ENCODE results near the gene LAMB1. TPM values are rescaled to one million over a fixed set of nuclear protein-coding genes. Genes with fewer than 3 reads are reported as not detected.

LAMB1 gene
- total RNA-seq, 1 experiment from 2014 or later: 101 TPM

DNA sequence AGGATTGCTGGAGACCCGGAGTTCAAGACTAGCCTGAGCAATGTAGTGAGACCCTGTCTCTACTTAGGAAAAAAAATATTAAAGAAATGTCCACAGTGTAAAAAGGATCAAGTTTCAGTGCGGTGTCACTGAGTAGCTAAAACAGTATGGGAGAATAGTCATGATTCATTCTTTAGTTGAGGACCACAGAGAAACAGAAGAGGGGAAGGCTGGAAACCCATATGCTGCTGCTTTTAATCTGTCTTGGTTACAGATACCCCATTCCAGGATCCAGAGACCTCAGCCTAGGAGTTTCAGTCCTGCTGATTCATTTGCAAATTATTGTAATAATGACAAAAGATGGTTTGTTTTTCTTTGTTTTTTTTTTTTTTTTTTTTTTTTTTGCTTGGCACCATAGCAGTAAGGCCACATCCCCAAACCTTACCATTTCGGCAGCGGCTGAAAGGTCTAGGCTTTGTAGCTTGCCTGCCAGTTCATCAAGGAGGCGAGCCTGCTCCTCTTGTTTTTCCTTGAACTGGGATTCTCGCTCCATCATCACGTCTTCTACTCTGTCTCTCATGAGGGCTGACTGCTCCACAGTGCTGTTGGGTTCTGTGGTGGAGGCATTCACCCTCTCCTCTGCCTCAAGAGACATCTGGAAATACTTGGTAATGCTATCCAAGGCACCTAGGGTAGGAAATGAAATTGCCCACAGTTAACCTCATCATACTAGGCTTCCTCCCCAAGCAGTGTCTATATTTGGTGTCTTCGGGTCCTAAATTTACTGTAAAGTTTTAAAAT lies 67.8 kb downstream of the LAMB1 start (continued):
- TF ChIP-seq, protein P1, sequence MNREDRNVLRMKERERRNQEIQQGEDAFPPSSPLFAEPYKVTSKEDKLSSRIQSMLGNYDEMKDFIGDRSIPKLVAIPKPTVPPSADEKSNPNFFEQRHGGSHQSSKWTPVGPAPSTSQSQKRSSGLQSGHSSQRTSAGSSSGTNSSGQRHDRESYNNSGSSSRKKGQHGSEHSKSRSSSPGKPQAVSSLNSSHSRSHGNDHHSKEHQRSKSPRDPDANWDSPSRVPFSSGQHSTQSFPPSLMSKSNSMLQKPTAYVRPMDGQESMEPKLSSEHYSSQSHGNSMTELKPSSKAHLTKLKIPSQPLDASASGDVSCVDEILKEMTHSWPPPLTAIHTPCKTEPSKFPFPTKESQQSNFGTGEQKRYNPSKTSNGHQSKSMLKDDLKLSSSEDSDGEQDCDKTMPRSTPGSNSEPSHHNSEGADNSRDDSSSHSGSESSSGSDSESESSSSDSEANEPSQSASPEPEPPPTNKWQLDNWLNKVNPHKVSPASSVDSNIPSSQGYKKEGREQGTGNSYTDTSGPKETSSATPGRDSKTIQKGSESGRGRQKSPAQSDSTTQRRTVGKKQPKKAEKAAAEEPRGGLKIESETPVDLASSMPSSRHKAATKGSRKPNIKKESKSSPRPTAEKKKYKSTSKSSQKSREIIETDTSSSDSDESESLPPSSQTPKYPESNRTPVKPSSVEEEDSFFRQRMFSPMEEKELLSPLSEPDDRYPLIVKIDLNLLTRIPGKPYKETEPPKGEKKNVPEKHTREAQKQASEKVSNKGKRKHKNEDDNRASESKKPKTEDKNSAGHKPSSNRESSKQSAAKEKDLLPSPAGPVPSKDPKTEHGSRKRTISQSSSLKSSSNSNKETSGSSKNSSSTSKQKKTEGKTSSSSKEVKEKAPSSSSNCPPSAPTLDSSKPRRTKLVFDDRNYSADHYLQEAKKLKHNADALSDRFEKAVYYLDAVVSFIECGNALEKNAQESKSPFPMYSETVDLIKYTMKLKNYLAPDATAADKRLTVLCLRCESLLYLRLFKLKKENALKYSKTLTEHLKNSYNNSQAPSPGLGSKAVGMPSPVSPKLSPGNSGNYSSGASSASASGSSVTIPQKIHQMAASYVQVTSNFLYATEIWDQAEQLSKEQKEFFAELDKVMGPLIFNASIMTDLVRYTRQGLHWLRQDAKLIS (CRISPR knock-in tag; IDR thresholded peaks at IDR 0.05; ENCODE audit: borderline replicate concordance): no peak

GRCh38 chr7:107933386-107934013 lies 69.5 kb downstream of the LAMB1 start:
- ATAC-seq: peak; percentile 54
- Mint-ChIP-seq H3K9me3 (no peaks in the 10 kb centered on the region), H3K36me3 (peaks cover 38% of the 10 kb centered on the region), H3K4me3 (peak overlapping the region; percentile 36), H3K27me3 (ENCODE audit: low read depth) (peaks cover 15% of the 10 kb centered on the region), H3K27ac (peak overlapping the region; percentile 96), H3K4me1 (peaks cover 66% of the 10 kb centered on the region)
- ChIA-PET CTCF (interaction anchor here (1.3 to 1.9 kb wide), 4 partner anchors 54 to 213 kb away, joined by 3 to 5 read pairs (median 4); no protein-coding TSS in a partner anchor), POLR2A (interaction anchor here (1.4 kb wide), 1 partner anchor 20 kb away, joined by 3 read pairs; no protein-coding TSS in a partner anchor)
- peak; percentile 27 for DNase-seq (ENCODE audit: low spot score)
- TF ChIP-seq, protein P2, sequence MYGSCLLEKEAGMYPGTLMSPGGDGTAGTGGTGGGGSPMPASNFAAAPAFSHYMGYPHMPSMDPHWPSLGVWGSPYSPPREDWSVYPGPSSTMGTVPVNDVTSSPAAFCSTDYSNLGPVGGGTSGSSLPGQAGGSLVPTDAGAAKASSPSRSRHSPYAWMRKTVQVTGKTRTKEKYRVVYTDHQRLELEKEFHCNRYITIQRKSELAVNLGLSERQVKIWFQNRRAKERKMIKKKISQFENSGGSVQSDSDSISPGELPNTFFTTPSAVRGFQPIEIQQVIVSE (CRISPR knock-in tag; IDR thresholded peaks at IDR 0.05; ENCODE audit: borderline replicate concordance): no peak
- no peak for TF ChIP-seq CREM (CRISPR knock-in tag; IDR thresholded peaks at IDR 0.05)

GRCh38 chr7:107932805-107933204 lies 70.2 kb downstream of the LAMB1 start:
- Mint-ChIP-seq H3K36me3 (peaks cover 43% of the 10 kb centered on the region), H3K9me3 (no peaks in the 10 kb centered on the region), H3K4me3 (peak overlapping the region; percentile 48), H3K27ac (peak overlapping the region; percentile 97), H3K4me1 (peaks cover 64% of the 10 kb centered on the region), H3K27me3 (ENCODE audit: low read depth) (peaks cover 15% of the 10 kb centered on the region)
- ATAC-seq (peak; percentile 78), DNase-seq (ENCODE audit: low spot score) (no peak)
- ChIA-PET POLR2A (interaction anchor here (1.4 kb wide), 1 partner anchor 21 kb away, joined by 3 read pairs; no protein-coding TSS in a partner anchor), CTCF (interaction anchor here (1.3 to 1.9 kb wide), 4 partner anchors 53 to 213 kb away, joined by 3 to 5 read pairs (median 4); no protein-coding TSS in a partner anchor)
- TF ChIP-seq TEAD1 (CRISPR knock-in tag; IDR thresholded peaks at IDR 0.05): peak; percentile 74; the same call in 1 of the 2 replicates
- no peak for TF ChIP-seq TP53 (CRISPR knock-in tag; IDR thresholded peaks at IDR 0.05)
- TF ChIP-seq, protein P3, sequence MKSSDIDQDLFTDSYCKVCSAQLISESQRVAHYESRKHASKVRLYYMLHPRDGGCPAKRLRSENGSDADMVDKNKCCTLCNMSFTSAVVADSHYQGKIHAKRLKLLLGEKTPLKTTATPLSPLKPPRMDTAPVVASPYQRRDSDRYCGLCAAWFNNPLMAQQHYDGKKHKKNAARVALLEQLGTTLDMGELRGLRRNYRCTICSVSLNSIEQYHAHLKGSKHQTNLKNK (CRISPR knock-in tag; IDR thresholded peaks at IDR 0.05): no peak

DNA sequence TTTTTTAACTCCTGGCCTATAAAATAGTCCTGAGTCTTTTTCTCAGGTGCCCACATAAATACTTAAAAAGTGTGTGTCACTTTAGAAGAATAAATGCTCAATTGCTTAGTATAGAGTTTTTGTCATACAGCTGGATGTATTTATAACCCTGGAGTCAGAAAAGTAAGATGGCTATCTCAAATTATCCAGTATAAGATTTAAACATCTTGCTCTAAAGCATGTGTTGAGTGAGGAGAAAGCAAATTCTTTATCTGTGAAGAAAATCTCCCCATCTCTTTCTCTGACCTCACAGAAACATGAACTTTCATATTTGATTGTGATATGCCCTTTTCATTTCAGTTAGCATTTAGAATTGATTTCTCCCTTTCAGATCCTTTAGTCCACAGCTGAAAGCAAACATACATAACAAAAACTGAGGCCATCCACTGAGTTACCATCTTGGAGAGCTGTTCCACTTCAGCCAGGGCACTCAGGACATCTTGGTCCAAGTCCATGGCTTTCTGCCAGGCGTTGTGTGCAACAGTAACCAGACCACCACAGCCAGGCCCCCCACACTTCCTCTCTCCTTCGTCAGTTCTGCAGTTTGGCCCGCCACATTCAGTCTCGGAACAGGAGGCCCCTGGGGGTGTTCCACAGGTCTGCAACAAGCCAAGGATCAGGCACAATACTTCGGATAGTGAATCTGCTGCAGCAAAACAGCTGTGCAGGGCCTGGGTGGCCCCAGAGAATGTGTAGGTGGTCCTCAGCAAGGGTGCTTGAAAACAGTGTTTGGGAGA lies 71.0 kb downstream of the LAMB1 start:
- ATAC-seq: no peak; the same call in 1 of the 2 replicates
- no peak for DNase-seq (ENCODE audit: low spot score)
- CTCF ChIA-PET: interaction anchor here (1.4 to 1.9 kb wide), 2 partner anchors 52 to 214 kb away, joined by 4 to 5 read pairs; no protein-coding TSS in a partner anchor
- TF ChIP-seq EMX1 (CRISPR knock-in tag; IDR thresholded peaks at IDR 0.05) (no peak), IRF2 (CRISPR knock-in tag; IDR thresholded peaks at IDR 0.05; ENCODE audit: borderline replicate concordance, low read depth) (no peak), HMGXB4 (CRISPR knock-in tag; IDR thresholded peaks at IDR 0.05) (no peak)
- POLR2A ChIA-PET: no interaction called here
- Mint-ChIP-seq H3K36me3 (peaks cover 46% of the 10 kb centered on the region), H3K4me3 (peak overlapping the region; percentile 48), H3K27me3 (ENCODE audit: low read depth) (peaks cover 15% of the 10 kb centered on the region), H3K27ac (peak overlapping the region; percentile 97), H3K4me1 (peaks cover 55% of the 10 kb centered on the region), H3K9me3 (no peaks in the 10 kb centered on the region)
